Left renal pelvis (tissue), 4 donors: ENCODE measurements around the gene TWIST2. TPM values are rescaled to one million over a fixed set of nuclear protein-coding genes. Genes with fewer than 3 reads are reported as not detected.

ENCODE experiments used
- DNase-seq, 4 donors: peaks; one replicate each; pipeline ENCODE4 v3.0.0-alpha.2; 2013; ENCODE audit warnings: low read depth in 4 of 4, low spot score in 3 of 4
- polyA plus RNA-seq, 4 donors: library from polyadenylated mRNA; unstranded; fragments of 120-200 nt; gene quantifications; one replicate each; pipeline ENCODE4 v1.2.1, GENCODE V29; 2013; ENCODE audit not compliant: insufficient read length in 4 of 4

TWIST2 gene
- polyA plus RNA-seq, 4 donors: 4.0 to 46.3 (median 6.0) TPM

GRCh38 chr2:238835726-238836301 lies 12.1 kb upstream of the TWIST2 start:
- DNase-seq: no peak

- no peak for DNase-seq
These were observed 9.0 kb upstream of the TWIST2 start for GRCh38 chr2:238838786-238839327.

- no peak for DNase-seq
These were observed 8.5 kb upstream of the TWIST2 start for GRCh38 chr2:238839428-238839827.

DNA sequence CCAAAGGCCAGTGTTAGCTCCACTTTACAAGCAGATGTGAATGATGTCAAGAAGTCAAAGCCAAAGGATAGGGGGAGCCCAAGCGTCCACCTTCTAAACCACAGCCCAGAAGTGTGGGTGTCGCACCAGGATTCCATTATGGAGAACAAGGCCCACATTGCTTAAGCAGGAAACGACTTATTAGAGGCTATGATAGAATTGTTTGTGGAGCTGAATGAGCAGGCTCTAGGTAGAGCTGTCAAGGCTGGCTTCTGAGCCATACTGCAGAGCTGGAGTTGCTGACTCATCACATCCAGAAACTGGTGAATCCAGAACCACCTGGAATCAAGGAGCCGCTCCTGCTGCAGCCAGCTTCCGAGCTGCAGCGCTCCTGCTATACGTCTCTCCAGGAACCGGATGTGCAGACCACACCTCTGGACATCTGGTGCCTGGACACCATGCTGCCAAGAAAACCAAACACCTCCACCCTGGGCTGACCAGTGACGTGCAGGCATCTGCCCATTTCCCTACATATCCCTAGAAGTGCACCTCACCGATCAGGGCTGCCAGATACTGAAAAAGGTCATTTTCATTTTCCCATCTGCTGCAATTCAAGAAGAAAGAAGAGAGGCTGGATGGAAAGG lies 6.2 kb upstream of the TWIST2 start:
- no peak for DNase-seq

- no peak for DNase-seq
These were observed 4.4 kb upstream of the TWIST2 start for GRCh38 chr2:238843476-238843875.

GRCh38 chr2:238845583-238846377 lies 2.1 kb upstream of the TWIST2 start:
- DNase-seq: no peak

DNA sequence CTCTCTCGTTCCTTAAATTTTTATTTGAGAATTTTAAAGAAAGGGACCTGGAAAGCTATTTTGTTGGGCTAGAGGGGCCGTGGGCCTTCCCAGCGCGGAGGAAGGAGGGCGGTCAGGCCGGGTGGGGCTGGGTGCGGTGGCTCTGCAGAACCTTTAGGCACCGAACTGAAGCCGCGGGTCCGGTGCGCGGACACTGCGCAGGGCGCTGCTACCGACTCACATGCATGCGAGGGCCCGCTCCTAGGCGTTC lies 1.6 kb upstream of the TWIST2 start:
- no peak for DNase-seq

DNA sequence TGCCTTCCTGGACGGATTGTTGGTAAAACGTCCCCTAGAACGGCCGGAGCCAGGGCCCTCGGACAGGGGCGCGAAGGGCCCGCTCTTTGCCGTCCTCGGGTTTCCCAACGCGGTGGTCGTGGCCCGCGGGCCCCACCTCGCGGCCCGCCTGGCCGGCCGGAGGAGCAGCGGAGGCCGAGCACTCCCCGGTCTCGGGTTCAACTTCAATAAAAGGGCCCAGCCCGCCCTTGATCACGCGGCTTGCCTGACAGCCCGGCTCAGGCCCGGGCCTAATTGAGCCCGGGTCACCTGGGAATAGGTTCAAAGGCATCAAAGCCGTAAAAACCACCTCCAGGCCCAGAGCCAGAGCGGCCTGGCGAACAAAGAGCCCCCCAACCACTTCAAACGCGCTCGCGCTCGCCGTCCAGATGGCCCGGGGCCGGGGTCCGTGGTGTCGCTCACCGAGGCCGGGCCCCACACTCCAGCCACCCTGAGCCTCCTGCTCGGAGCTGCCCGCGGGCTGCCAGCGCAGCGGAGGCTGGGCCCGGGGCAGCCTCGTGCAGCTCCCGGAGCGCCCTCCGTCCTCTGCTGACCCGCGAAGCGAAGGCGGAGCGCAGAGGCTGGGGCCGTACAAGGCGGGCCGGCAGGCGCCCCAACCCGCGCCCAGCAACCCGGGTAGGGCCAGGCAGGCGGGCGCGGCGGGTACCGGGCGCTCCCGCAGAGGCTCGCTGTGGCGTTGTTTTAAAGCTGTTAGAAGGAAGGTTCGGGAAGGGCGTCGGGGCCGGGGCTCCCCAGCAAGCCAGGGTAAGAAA lies 1.1 kb upstream of the TWIST2 start:
- DNase-seq: no peak

DNA sequence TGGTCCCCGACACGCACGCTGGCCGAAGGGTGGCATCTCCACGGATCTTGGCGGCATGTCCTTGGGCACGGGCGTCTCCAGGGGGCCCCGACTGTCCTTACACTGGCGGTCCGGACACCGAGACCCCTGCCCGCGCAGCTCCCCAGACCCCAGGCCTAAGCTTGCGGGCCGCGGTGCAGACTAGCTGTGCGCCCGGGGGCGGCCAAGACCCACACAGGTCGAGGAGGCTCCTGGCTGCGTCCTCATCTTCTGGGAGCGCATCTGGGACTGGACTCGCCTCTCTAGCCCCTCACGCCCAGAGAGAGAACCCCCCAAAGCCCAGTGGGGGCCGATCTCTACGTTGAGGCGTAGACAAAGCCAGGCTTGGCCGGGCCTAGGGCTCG lies 475 bp upstream of the TWIST2 start:
- no peak for DNase-seq

DNA sequence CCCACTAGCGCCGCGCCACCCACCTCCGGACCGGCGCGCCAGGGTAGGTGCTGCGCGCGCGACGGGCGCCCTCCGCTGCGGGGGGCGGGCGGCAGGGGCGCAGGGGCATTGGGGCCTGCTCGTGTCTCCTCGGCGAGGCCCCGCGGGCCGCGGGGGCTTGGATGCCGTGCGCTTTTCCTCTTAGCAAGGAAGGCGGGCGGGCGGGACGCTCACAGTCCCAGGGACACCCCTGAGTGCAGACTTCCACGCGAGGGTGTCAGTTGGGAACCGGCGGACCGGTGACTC lies 748 bp downstream of the TWIST2 start:
- no peak for DNase-seq

- DNase-seq: no peak
These were observed 1.3 kb downstream of the TWIST2 start for GRCh38 chr2:238848976-238849853.

DNA sequence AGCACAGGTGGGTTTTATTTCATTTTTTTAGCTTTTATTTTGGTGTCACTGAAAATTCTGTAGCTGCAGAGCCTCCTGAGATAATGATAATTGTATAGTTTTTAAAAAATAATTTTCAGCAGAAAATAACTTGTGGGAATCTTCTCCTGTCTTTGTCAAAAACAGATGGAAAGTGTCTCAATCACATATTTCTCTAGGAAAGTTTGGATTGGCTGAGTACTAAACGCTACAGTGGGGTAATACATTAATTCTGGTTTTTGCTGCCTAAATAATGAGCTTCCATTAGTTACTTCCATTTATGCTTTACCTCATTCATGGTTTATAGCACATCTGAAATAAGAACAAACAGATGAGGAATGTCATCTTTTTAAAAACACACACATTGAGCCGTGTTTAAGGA lies 2.2 kb downstream of the TWIST2 start:
- DNase-seq: no peak

DNA sequence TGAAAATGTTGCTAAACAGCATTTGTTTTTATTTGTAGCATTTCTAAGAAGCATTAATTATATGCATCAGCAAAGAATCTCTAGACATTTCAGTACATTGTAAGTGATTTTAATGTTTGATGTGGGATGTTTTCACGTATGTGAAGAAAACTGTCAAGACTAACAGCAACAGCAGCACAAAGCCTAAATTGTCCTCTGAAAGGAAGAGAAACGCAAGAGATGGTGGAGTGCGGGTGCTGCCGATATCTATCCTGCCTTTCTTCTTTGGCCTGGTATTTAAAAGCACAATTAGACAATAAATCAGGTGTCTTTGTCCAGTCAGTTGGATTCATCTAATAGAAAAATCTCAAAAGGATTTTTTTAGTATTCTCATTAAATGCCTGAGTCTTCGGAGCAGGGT lies 3.1 kb downstream of the TWIST2 start:
- DNase-seq: no peak

- no peak for DNase-seq
These were observed 3.9 kb downstream of the TWIST2 start for GRCh38 chr2:238851761-238852160.

DNA sequence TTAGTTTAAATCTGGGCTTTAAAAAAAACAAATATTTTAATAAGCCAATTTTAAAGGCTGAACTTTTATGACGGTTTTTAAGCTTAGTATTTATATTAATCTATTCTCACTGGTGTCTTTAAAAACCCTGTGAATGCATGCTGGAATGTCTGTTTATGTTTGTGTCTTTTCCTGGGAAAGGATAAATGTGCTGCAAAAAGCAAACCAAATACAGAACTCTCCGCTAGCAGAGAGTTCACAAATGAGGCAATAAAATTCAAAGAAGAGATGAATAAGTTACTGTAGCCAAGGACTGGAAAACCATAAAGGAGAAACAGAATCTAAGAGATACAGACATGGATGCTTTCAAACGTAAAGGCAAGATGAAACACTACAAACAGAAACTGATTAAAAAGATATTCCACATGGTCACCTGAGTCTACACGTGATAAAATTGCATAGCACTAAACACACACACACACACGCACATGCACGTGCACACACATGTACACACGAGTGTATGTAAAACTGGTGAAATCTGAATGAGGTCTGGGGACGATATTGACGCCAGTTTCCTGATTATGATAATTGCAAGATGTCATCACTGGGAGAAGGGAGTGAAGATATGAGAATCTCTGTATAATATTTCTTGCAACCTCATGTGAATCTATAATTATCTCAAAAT lies 4.5 kb downstream of the TWIST2 start:
- DNase-seq: no peak

- DNase-seq: no peak
These were observed 5.3 kb downstream of the TWIST2 start for GRCh38 chr2:238853218-238853617.

DNA sequence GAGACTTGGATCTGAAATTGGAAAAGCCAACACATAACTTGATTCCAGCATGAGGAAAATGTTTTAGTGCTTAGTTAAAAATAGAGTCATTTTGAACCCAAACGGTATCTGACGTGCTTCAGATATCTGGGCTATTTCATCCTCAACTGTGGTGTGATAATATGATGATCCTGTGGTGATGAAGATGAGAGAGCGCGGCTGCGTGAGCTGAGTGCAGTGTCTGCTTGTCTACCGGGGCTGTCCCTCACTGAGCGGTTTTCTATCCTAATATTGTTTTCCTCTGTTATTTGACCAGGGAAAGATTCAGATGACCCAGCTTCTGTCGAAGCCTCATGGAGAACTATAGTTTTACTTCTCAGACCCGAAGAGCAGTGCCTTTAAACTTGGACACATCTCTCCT lies 5.8 kb downstream of the TWIST2 start:
- no peak for DNase-seq

- DNase-seq: no peak
These were observed 6.4 kb downstream of the TWIST2 start for GRCh38 chr2:238854246-238854645.

DNA sequence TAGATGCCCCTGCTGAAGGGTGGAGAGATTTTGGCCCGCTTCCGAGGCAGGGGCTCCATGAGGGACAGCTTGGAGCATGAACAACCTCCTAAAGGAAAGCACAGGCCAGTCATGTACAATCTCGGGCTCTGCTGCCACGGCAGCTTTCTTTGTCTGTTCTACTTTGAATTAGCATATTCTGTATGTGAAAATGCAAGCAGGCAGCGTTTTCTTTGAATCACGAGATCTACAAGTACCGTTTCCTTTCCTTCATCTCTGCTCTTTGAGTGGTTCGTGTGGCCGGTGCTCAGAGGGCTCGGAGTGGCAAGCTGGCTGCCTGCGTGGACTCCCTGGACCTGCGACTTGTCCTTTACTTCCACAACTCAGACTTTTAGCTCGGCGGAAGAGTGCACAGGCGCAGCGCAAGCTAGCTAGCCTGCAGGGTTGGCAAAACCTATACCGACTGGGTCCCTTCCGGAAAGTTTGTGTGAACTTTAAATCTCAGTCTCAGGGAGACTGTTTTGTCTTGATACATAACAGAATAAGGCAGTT lies 6.9 kb downstream of the TWIST2 start:
- DNase-seq: no peak

DNA sequence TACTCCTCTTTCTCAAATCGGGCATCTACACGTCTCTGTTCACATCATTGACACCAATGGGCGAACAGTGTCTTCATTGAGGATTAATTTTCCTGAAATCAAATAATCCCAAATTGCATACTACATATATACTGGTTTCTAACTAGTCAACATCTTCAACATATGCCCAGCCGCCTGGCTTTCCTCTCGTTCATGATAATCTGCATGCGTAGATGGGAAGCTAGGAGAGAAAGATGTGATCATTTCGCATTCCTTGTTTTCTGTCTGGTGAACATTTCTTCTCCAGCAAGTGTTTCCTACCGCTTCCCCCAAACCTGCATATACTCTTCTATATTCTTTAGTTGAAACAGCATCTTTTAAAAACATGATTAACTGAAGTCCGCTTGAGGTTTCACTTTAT lies 7.4 kb downstream of the TWIST2 start:
- DNase-seq: no peak
